ENCODE measurements around the gene CACTIN.
"Not testable (repeated sequence)": the region's sequence is repeated elsewhere in the genome, so short reads cannot be mapped to it uniquely, and the experiment has no call there.

Gene CACTIN

DNA sequence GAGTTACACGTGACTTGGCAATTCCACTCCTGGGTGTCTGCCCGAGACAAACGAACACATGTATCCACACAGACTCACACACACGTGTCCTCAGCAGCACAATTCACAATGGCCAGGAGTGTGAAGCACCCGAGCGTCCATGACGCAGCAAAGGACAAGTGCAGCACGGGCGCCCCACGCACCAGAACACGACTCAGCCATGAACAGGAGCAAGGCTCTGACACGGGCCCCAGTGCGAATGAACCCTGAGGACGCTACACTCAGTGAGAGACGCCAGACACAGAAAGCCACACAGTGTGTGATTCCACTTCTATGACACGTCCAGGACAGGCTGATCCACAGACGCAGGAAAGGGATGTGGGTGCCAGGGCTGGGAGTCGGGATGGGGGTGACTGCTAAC lies 37.2 kb upstream of the CACTIN start:
- DNase-seq (ENCODE audit: low read depth), result no peak

DNA sequence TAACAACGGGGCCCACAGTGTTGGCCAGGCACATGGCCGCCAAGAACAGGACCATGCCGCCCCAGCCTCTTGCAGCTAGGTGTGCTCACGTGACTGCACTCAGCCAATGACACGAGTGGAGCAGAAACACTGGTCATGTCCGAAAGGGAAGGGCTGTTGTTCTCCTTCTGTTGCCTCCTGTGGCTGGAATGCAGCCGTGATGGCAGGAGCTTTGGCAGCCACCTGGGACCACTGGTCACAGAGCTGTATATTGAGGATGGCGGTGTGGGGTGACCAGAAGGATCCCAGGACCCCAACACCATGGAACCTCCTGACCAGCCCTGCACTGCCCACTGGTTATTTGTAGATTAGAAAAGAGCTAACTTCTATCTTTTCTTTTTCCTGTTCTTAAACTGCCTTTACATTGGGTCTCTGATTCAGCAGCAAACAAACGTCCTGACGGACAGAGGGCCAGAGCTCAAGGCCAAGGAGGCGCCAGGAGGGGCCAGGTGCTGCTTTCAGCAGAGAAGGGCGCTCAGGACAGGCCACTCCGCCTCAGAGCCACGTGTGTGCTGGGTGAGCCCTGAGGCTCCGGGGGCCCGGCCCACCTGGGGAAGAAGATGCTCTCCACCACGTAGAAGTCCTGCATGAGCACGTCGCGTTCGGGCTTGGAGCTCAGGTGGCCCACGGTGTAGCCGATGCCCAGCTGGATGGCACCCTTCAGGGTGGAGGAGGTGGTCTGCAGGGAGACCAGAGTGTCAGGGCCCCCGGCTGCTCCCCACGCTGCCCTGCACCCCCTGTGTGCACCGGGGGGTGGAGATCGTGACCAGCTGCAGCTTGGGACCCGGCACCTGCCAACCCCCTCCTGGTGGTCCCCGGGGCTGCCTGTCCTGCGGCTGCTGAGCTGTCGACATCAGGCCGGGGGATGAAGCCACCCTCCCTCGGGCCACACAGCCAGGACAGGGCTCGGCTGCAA lies 35.0 kb upstream of the CACTIN start:
- DNase-seq (ENCODE audit: low read depth), result no peak

DNA sequence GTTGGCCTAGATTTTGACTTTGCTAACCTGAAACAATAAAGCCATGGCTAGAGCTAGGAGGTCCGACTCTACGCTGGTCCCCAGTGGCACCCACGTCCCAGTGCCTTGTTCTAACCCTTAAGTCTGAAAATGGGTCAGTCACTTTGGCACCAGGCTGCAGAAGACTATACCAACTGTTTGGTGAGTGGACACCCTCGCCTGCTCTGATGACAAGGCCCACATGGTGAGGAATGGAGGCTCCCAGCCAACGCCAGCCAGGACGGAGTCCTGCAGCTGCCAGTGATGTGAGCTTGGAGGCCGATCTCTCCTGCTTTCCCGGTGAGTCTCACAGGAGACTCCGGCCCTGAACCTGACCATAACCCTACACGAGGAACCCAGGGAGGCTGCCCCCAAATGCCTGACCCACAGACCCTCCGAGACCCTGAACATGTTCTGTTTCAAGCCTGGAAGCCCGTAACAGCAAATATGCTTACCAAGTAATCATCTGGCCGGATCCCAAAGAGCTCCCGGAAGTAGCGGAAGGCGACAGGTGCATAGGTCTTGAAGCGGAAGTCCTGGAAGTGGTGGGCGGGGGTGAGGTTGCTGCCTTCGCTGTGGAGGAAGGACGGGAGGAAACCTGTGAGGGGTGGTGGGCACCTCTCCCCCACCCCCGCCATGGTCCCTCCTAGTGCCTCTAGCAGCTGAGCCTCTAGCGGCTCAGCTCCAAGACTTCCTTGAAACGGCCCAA lies 34.1 kb upstream of the CACTIN start:
- no peak for DNase-seq (ENCODE audit: low read depth)

DNA sequence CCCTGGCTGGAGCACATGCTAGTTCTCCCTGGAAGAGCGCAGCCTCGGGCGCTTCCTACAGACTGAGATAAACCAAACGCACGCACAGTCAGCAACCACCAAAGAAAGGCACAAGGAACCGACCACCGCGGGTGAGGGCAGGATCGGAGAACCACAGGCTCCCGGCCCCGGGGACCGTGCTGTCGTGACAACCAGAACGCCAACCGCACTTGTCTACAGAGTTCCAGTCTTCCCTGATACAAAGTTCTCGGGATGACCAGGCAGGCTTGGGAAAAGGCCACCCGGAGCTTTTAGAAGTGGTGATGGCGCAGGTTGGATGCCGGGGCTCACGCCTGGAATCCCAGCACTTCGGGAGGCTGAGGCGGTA lies 33.1 kb upstream of the CACTIN start:
- no peak for DNase-seq (ENCODE audit: low read depth)

DNA sequence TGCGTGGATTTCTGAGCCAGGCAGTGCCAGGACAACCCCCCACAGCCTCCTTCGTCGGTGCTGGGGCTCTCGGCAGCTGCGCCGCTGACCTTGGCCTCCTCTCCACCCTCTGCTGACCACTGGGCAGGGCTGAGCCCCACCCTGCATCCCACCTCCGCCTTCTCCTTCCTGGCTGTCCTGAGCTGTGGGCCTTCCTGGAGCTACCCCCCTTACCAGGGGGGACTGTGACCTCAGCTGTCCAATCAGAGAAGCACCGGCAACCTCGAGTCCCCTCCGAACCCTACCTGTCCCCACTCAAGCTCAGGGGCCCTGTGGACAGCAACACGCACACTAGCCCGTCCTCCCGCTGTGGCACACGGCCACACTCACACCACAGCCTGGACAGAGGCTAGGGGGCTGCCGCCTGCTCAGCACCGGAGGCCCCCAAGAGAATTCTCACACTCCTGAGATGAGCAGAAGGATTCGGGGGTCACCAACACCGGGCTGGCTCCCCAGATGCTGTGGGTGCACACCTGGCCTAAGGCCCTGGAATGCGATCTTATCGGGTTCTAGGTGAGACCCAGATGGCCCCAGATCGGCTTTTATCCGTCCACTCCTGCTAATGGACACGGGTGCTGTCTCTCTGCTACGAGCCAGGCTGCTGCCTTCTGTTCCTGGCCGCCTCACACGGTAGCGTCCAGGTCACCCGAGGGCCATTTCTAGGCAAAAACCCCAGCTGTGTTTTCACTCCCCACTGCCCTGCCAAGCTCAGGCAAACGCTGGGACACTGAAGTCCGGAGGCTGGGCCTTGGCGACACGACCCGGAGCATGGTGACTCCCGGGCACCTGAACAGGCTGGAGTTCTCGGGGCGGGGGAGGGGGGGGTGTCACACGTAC lies 32.5 kb upstream of the CACTIN start:
- no peak for DNase-seq (ENCODE audit: low read depth)

DNA sequence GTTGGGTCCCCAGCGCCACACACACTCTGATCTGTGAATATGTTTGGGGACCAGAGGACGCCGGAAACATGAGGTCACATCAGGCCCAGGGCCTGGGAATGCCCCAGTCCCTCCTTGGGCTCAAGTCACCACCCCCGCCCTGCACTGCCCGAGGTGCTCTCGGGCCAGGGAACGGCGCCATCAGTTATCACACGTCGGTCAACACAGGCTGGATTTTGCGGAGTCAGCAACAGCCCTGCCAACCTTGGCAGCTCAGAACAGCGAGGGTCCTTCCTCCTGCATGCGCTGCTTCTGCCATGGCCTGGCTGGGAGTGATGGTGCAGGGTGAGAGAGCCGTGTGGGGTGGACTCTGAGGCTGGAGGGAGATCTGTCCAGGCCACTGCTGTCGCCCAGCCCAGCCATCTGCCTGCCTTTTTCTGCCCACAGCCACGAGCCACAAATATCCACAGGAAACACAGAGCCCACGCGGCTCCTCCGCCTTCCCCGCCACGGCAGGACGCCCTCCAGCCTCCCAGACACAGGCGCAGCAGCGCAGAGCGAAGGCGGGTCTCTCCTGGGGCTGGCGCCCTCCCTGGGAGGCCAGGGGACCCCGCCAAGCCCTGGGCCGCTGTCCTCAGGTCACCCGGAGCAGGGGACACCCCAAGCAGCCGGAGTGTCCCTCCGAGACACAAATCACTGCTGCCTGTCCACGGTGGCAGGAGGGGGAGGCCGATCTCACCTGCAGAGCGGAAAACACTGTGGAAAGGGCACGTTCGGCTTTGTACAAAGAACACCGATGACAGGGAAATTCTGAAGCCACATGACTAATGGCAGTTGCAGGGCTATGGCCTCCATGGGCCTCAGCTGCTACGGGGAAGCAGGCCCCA lies 31.6 kb upstream of the CACTIN start:
- no peak for DNase-seq (ENCODE audit: low read depth)

DNA sequence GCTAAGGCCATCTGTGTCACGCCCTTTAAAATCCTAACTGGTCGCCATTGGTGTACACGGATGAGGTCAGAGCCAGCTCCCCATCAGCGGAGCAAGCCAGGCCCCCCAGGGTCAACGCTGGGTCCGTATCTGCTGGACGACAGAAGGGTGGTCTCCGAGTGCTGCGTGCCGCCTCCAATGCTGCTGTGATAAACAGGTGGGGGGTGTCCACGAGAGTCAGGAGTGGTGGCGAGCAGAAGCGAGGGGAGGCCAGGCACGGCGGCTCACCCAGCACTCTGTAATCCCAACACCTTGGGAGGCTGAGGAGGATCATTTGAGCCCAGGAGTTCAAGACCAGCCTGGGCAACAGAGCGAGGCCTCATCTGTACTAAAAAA lies 30.8 kb upstream of the CACTIN start:
- DNase-seq (ENCODE audit: low read depth), result no peak

DNA sequence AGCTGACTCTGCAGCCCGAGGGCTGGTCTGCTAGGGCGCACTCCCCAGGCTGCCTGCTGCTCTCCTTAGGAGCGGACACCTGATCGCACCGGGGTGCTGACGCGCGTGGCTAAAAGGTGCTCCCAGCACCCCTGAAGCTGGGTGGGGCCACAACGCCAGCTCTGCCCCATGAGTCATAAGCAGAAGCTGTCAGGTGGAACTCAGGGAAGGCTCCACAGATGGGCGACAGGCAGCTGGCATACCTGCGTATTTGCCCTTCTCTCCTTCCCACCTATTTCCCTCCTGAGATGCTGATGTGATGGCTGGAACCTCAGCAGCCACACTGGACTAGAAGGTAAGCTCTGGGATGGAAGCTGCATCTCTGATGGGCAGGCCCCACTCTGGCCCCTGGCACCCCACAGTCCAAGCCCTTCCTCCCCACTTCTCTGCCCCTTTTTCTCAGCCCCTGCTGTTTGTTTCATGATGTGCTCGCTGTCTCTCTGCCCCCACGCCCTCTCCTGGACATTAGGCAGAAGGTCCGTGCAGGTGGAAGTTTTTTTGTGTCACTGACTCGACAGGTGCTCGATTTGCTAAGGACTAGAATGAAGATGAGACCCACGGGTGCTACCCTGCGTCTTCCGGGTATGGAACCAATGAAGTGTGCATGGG lies 30.3 kb upstream of the CACTIN start:
- DNase-seq (ENCODE audit: low read depth), result no peak

DNA sequence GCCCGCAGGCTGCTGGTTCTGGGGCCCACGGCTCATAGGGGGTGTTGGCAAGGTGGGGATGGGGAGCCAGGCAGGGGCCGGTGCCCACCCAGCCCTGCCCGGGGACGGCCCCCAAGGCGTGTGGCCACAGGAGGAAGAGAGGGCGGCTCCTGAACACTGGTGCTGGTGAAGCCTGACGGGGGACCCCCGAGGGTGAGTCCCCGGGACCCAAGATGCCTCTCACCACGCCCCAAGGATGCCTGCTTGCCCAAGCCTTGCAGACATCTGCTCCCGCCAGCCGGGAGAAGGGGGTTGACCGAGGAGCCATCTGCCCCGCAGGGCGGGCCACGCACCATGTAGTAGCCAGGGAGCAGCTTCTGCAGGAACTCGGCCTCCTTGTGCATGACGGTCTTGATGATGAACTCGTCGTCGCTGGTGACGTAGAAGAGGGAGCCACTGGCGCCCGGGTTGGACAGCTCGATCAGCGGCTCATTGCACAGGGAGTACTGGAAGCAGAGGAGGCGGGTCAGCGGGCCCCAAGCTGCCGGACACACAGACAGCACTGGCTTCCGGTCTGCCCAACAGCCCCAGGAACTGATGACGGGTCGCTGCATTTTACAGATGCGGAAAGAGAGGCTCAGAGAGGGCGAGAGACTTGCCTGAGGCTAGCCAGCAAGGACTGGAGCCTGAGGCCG lies 29.6 kb upstream of the CACTIN start:
- peak; percentile 10 for DNase-seq (ENCODE audit: low read depth)

DNA sequence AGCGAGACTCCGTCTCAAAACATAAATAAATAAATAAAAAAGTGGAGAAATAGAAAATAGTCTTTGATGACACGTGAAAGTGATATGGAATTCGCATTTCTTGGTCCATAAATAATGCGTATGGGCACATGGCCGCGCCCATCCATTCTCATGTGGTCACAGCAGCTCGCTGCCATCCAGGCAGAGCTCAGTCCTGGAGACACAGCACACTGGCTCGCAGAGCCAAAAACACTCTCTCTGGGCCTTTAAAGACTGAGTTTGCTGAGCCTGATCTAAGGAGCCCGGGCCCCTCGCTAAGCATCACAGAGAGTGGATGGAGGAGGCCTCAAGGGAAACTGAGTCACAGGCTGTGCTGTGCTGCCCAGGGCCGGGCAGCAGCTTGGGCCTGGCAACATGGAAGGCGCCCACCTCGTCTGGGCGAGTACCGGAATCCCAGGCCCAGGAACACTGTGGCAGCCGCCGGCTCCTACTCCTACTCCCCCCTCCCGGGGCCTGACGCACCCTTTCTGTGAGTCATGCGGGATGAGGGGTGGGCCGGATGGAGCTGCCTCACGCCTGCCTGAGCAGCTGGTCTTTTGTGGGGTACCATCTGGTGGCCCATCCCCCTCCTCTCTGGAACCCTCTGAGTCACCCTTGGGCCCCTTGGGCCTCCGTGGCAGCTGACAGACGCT lies 28.9 kb upstream of the CACTIN start:
- peak; percentile 97 for DNase-seq (ENCODE audit: low read depth)

DNA sequence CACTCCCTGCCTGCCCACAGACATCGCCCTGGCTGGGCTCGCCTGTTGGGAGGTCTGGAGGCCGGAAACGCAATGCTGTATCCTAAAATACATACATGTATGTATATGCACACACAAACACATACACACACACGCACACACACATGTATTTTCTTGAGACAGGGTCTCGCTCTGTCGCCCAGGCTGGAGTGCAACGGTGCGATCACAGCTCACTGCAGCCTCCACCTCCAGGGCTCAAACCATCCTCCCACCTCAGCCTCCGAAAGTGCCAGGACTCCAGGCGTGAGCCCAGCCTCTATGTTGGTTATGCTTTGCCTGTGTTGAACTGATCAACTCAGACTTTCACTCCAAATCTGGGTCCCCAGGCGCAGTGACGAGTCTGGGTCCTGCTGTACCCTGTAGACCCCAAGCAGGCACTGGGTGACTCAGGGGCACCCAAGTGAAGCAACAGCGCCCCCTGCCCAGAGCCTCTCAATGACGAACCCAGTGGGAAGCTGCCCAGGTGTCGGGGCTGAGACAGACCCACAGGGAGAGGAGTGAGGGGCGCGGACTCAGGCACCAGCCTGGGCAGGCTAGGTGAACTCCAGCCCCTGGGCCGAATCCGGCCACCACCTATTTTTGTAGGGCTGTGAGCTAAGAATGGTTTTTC lies 27.4 kb upstream of the CACTIN start:
- DNase-seq (ENCODE audit: low read depth), result no peak

DNA sequence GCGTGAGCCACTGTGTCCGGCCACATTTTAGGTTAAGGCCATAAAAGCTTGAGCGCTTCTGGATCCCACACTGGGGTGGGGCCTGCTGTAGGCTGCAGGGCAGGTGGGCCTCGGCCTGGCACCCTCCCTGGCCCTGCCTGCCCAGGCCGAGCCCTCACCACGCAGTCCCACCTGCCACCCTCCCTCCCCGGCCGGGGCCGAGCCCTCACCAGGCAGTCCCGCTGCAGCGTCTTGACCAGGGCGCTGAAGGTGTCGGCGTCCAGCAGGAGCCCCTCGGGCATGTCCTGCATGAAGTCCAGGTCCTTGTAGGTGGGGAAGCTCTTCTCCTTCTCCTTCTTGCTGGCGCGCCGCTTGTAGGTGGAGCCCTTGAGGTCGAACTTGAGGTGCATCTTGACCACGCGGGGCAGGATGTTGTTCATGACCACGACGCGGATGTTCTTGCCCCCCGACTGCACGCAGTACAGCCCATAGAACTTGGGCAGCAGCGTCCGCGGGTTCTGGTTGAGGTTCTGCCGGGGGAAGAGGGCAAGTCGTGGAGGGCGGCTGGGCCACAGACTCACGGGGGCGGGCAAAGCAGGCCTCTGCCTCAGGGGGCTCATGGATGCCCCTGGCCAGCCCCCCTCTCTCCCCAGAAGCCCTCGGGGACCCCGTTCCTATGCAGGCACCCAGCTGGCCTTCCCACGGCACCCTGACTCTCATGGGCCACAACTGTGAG lies 26.6 kb upstream of the CACTIN start:
- DNase-seq (ENCODE audit: low read depth), result no peak

DNA sequence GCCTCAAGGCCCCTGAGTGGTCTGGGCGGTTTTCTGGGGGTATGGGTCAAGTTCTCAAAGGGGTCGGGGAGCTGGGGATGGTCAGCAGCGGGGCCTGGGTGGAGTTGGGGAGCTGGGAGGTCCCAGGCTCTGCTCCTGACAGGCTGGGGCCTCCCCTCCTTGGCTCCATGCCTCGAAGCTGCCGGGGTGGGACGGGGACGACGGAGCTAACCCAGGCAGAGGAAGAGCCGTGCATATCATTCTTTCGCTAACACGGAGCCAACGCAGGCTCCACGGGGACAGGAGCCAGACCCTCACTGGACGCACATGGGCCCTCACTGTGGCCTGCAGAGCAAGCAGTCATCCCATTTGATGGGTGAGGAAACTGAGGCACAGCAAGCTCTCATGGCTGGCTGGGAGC lies 25.8 kb upstream of the CACTIN start:
- no peak for DNase-seq (ENCODE audit: low read depth)

DNA sequence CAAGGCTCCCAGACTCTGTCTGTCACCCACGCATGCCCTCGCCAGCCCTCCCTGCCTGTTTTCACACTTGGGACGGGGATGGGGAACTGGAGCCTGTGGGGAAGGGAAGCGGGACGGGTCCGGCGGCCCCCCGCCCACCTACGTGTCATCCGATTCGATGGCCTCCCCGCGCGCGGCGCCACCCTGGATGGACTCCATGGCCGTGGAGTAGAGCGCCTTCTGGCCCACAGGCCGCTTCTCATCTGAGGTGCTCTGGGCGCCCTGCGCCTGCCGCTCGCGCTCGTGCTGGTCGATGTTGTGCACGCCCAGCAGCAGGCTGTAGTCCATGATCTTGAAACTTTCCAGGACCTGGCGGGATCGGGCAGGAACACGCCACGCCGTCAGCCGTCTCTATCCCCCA lies 25.1 kb upstream of the CACTIN start:
- DNase-seq (ENCODE audit: low read depth), result no peak

DNA sequence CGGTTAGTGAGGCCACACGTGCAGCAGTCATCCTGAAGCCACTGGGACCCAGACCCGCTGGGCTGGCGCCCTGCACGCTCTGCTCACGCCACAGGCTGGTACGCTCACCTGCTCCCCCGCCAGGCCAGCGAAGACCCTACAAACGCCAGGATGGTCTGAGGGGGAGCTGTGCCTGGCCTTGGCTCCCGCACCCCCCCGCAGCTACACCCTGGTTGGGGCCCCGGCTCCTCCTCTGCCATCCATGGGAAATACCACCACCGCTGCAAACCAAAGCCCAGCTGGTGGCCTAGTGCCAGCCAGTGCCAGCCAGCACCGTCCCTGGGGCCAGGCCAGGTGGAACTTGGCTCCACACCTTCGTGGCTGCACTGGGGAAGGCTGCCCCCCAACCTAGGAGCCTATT lies 23.3 kb upstream of the CACTIN start:
- DNase-seq (ENCODE audit: low read depth), result no peak

DNA sequence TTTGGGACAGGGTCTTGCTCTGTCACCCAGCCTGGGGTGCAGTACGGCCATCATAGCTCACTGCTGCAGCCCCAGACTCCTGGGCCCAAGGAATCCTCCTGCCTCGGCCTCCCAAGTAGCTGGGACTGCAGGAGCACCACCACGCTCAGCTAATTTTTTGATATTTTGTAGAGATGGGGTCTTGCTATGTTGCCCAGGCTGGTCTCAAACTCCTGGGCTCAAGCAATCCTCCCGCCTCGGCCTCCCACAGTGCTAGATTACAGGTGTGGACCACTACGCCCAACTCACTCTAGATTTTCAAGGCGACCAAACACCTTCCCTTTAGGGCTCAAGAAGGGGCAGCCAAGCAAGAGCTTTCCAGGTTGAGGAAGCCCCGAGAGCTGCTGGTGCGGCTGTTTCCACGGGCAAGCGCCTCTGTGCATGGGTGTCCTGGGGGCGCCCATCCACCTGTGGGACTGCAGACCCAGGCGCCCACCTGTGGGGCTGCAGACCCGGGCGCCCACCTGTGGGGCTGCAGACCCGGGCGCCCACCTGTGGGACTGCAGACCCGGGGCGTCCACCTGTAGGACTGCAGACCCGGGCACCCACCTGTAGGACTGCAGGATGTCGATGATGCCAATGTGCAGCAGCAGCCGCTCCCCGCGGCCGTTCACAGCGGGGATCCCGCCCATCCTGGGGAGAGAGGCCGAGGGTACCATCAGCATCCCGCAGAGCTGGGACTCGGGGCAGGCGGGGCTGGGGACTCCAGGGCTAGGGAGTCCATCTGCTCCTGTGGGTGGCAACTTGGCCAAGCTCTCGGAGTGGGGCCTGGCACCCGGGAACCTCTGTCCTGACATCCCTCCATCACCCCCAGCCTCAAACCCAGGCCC lies 21.7 kb upstream of the CACTIN start:
- DNase-seq (ENCODE audit: low read depth), result no peak

DNA sequence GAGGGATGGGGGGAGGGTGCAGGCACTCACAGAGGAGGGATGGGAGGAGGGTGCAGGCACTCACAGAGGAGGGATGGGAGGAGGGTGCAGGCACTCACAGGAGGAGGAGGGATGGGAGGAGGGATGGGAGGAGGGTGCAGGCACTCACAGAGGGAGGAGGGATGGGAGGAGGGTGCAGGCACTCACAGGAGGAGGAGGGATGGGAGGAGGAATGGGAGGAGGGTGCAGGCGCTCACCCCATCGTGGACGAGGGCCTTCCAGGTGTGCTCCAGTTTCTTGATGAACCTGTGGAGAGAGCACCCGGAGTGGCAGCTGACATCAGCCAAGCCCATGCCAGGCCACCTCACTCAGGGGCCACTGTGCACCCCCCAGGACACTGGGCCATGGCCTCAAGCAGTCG lies 20.5 kb upstream of the CACTIN start:
- DNase-seq (ENCODE audit: low read depth), result not testable (repeated sequence)

Data from HS-5 (cell line).